ENCODE measurements around the gene CCDC73. TPM values are rescaled to one million over a fixed set of nuclear protein-coding genes. Genes with fewer than 3 reads are reported as not detected.

Gene CCDC73
- total and polyA plus RNA-seq, 2 of the 4 experiments (the other 2 are of a cell fraction): not detected

- POLR2A ChIA-PET (ENCODE audit: unreplicated experiment): no interaction called here
- Histone ChIP-seq H2BK5ac (ENCODE audit: low read depth, low read length, poor library complexity, severe bottlenecking) (no peak overlapping the region), H3K14ac (replicated peaks; ENCODE audit: low read depth, low read length) (no peak overlapping the region), H2AK9ac (replicated peaks; ENCODE audit: low read depth, low read length, poor library complexity) (no peak overlapping the region), H2BK15ac (ENCODE audit: low read depth, low read length) (no peak overlapping the region), H4K20me1 (ENCODE audit: insufficient read depth, low read length) (no peaks in the 10 kb centered on the region), H3K56ac (ENCODE audit: extremely low read depth, insufficient read depth, low read length) (no peak overlapping the region), H3K9me1 (ENCODE audit: insufficient read depth, low read length) (no peaks in the 10 kb centered on the region), H3K36me3 (ENCODE audit: control insufficient read depth, insufficient read depth, low read length) (no peaks in the 10 kb centered on the region), H4K5ac (ENCODE audit: low read depth, low read length) (no peak overlapping the region), H2AFZ (replicated peaks; ENCODE audit: low read length, poor library complexity) (no peak overlapping the region), H2BK20ac (ENCODE audit: low read depth, low read length) (no peak overlapping the region), H2AK5ac (ENCODE audit: low read depth, low read length) (no peak overlapping the region), H3K27ac (ENCODE audit: insufficient read depth, low read length) (no peak overlapping the region), H3K4ac (ENCODE audit: low read depth, low read length) (no peak overlapping the region), H3K79me1 (ENCODE audit: low read depth in 1 of 2, low read length in 2 of 2) (no peaks in the 10 kb centered on the region), H3K27me3 (ENCODE audit: control insufficient read depth, insufficient read depth, low read length) (no peaks in the 10 kb centered on the region), H3K9me3 (ENCODE audit: control insufficient read depth, insufficient read depth, low read length) (no peaks in the 10 kb centered on the region), H2BK120ac (ENCODE audit: low read depth, low read length) (no peak overlapping the region), H3K4me3 (ENCODE audit: insufficient read depth, low read depth, low read length) (no peak overlapping the region), H3K18ac (ENCODE audit: low read depth, low read length) (no peak overlapping the region), H4K8ac (ENCODE audit: low read depth in 2 of 2, low read length in 2 of 2) (no peak overlapping the region), H4K91ac (ENCODE audit: insufficient read depth, low read depth, low read length) (no peak overlapping the region), H3K9ac (ENCODE audit: low read depth, low read length) (no peak overlapping the region), H3K4me1 (ENCODE audit: control insufficient read depth, insufficient read depth, low read length) (no peaks in the 10 kb centered on the region), H3K4me2 (ENCODE audit: low read depth, low read length) (no peak overlapping the region), H3K23ac (ENCODE audit: low read depth, low read length) (no peak overlapping the region)
- CTCF ChIA-PET: no interaction called here
- dilution Hi-C loops (cut with HindIII; ENCODE audit: low sequenced_read_pairs, unreplicated experiment): no loop called here
- in situ Hi-C loops (cut with MboI; ENCODE audit: low sequenced_read_pairs): no loop called here
- DNase-seq (no peak), ATAC-seq (ENCODE audit: low read depth) (no peak)
- TF ChIP-seq POLR2A (IDR thresholded peaks at IDR 0.05; ENCODE audit: low read depth, low read length) (no peak), CTCF (conservative IDR thresholded peaks at IDR 0.05; ENCODE audit: low read depth, low read length) (peak; percentile 26; the same call in 1 of the 2 replicates)
- no TSS peak for BruUV-seq (replicated peaks)
- intact Hi-C loops (cut with micrococcal nuclease): loop anchor here (1.0 kb wide), 1 partner anchor 292 kb away; no protein-coding TSS in a partner anchor
Observed at GRCh38 chr11:32615422-32615821, 179.0 kb downstream of the CCDC73 start.
